ENCODE data around the gene TMEM256. TPM values are rescaled to one million over a fixed set of nuclear protein-coding genes. Genes with fewer than 3 reads are reported as not detected.
A peak's percentile ranks its signal among the peaks of the same experiment; 100 is the strongest.

Gene TMEM256
- total and polyA plus RNA-seq, 2 of the 8 experiments (the other 6 are each of a cell fraction or from before 2014, with no cell fraction given) = 97.0 to 350 TPM

DNA sequence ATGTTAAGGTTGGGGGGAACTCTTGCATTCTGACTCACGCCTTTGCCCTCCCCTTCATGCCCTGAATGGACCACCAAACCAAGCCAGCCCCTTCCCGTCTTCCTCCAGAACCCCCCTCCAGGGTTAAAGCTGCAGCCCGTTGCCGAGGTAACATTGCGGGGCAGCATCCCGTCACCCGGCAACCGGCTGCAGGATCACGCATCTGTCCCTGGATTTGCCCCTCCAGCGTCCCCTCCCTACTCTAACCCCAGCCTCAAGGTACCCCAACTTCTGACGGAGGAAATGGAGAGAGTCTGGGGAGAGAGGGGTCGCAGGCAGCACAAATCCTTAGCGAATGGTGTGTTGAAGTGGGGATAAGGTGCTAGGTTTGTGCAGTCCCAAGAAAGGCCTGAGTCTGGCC is 3.2 kb upstream of the TMEM256 start:
- no peak overlapping the region for H4K5ac ChIP-seq (ENCODE audit: insufficient read length, low read depth, low read length)
- POLR2A ChIA-PET (ENCODE audit: partially characterized antibody) = interaction anchor here (0.6 to 8.2 kb wide), 17 partner anchors 9 to 151 kb away, joined by 3 to 66 read pairs (median 4); partner anchors contain the start of genes ACAP1, FGF11, TMEM102 and TNFSF13
- TF ChIP-seq, protein P1, sequence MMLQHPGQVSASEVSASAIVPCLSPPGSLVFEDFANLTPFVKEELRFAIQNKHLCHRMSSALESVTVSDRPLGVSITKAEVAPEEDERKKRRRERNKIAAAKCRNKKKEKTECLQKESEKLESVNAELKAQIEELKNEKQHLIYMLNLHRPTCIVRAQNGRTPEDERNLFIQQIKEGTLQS (IDR thresholded peaks at IDR 0.05; ENCODE audit: insufficient read depth, low read depth, low read length) = no peak
- TF ChIP-seq BCL11A (IDR thresholded peaks at IDR 0.05; ENCODE audit: low read depth in 2 of 2, low read length in 2 of 2) (no peak), TEAD4 (IDR thresholded peaks at IDR 0.05; ENCODE audit: low read depth, low read length) (no peak), SIRT6 (IDR thresholded peaks at IDR 0.05; ENCODE audit: low read length) (no peak), CHD2 (IDR thresholded peaks at IDR 0.05; ENCODE audit: low read length) (no peak), ASH2L (IDR thresholded peaks at IDR 0.05; ENCODE audit: low read length) (no peak), SIN3A (conservative IDR thresholded peaks at IDR 0.05 in 1 of 2, IDR thresholded peaks at IDR 0.05 in 1 of 2; ENCODE audit: low read depth in 1 of 2, low read length in 2 of 2) (no peak)
- TF ChIP-seq, protein P2, sequence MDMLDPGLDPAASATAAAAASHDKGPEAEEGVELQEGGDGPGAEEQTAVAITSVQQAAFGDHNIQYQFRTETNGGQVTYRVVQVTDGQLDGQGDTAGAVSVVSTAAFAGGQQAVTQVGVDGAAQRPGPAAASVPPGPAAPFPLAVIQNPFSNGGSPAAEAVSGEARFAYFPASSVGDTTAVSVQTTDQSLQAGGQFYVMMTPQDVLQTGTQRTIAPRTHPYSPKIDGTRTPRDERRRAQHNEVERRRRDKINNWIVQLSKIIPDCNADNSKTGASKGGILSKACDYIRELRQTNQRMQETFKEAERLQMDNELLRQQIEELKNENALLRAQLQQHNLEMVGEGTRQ (IDR thresholded peaks at IDR 0.05; ENCODE audit: low read length) = no peak
- TF ChIP-seq, protein P3, sequence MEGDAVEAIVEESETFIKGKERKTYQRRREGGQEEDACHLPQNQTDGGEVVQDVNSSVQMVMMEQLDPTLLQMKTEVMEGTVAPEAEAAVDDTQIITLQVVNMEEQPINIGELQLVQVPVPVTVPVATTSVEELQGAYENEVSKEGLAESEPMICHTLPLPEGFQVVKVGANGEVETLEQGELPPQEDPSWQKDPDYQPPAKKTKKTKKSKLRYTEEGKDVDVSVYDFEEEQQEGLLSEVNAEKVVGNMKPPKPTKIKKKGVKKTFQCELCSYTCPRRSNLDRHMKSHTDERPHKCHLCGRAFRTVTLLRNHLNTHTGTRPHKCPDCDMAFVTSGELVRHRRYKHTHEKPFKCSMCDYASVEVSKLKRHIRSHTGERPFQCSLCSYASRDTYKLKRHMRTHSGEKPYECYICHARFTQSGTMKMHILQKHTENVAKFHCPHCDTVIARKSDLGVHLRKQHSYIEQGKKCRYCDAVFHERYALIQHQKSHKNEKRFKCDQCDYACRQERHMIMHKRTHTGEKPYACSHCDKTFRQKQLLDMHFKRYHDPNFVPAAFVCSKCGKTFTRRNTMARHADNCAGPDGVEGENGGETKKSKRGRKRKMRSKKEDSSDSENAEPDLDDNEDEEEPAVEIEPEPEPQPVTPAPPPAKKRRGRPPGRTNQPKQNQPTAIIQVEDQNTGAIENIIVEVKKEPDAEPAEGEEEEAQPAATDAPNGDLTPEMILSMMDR (IDR thresholded peaks at IDR 0.05; ENCODE audit: control extremely low read depth in 1 of 3, insufficient read depth in 1 of 3, low read depth in 1 of 3, low read length in 3 of 3) = no peak

More for the DNA sequence above, 3.2 kb upstream of the TMEM256 start:
- H3K9me3 ChIP-seq (ENCODE audit: insufficient read depth in 2 of 2, low read depth in 1 of 2, low read length in 1 of 2) = no peaks in the 10 kb centered on the region
- H2BK12ac ChIP-seq (ENCODE audit: low read depth, low read length) = no peak overlapping the region
- H3K4ac ChIP-seq (replicated peaks; ENCODE audit: insufficient read length, low read depth, low read length) = no peak overlapping the region
- CTCF ChIA-PET (ENCODE audit: partially characterized antibody) = interaction anchor here (1.1 to 2.9 kb wide), 7 partner anchors 14 to 154 kb away, joined by 3 to 15 read pairs (median 3); partner anchors contain the start of gene SPEM1
- H4K91ac ChIP-seq (replicated peaks; ENCODE audit: insufficient read length, low read length) = no peak overlapping the region
- no peak overlapping the region for H3K14ac ChIP-seq (ENCODE audit: insufficient read length)
- H3K27me3 ChIP-seq (replicated peaks in 1 of 4; ENCODE audit: control insufficient read depth in 3 of 4, extremely low read depth in 1 of 4, insufficient read depth in 3 of 4, low read length in 3 of 4) = no peaks in the 10 kb centered on the region; a peak in 1 of 7 replicates
- no peak overlapping the region for H4K8ac ChIP-seq (ENCODE audit: extremely low read depth, insufficient read depth, low read length)
- H2BK120ac ChIP-seq (replicated peaks; ENCODE audit: low read depth, low read length) = no peak overlapping the region
- no peak overlapping the region for H2AK5ac ChIP-seq (ENCODE audit: low read depth, low read length)
- no peak overlapping the region for H3K23ac ChIP-seq (ENCODE audit: insufficient read length)
- no peak overlapping the region for H2AFZ ChIP-seq (ENCODE audit: low read length)
- H4K20me1 ChIP-seq (replicated peaks in 1 of 2; ENCODE audit: control insufficient read depth in 1 of 2, insufficient read depth in 2 of 2, low read length in 2 of 2) = peaks cover 0 to 23% of the 10 kb centered on the region in 2 experiments
- no peak overlapping the region for H2BK15ac ChIP-seq (ENCODE audit: low read length)
- H3K79me1 ChIP-seq (ENCODE audit: low read depth, low read length) = peaks cover 4% of the 10 kb centered on the region; the same call in 1 of the 2 replicates
- no peak overlapping the region for H3K27ac ChIP-seq (ENCODE audit: low read depth, low read length)
- H3K9ac ChIP-seq (replicated peaks in 1 of 4; ENCODE audit: extremely low read depth in 1 of 4, low read depth in 3 of 4, low read length in 3 of 4) = no peak overlapping the region
- FAIRE-seq = no peak
- H3K23me2 ChIP-seq (ENCODE audit: low read depth, low read length) = peaks cover 17% of the 10 kb centered on the region; the same call in 1 of the 2 replicates
- H3K4me3 ChIP-seq (ENCODE audit: extremely low read depth in 1 of 4, insufficient read depth in 2 of 4, low read depth in 3 of 4, low read length in 4 of 4) = no peak overlapping the region
- peaks cover 0 to 19% (median 13%) of the 10 kb centered on the region in 4 experiments; a peak in 5 of 7 replicates for H3K4me1 ChIP-seq (replicated peaks in 1 of 4; ENCODE audit: control insufficient read depth in 3 of 4, insufficient read depth in 4 of 4, low read length in 3 of 4)
- no peak overlapping the region for H2BK20ac ChIP-seq (ENCODE audit: low read length)
- peaks cover 2 to 19% (median 17%) of the 10 kb centered on the region in 4 experiments; a peak in 5 of 8 replicates for H3K36me3 ChIP-seq (ENCODE audit: control insufficient read depth in 2 of 4, insufficient read depth in 4 of 4, low read length in 3 of 4)
- H3K4me2 ChIP-seq (ENCODE audit: insufficient read depth in 1 of 2, low read depth in 2 of 2, low read length in 2 of 2) = peak overlapping the region; percentile 1 to 90; a peak in 2 of 4 replicates
- no peak for DNase-seq (ENCODE audit: low read depth in 1 of 2, low spot score in 2 of 2)
- 75% methylated on average over 13 of the region's 13 CpGs; no CpG with 5 or more reads in 1 of the 2 experiments for WGBS, 2 experiments (ENCODE audit: extremely low coverage in 1 of 2, insufficient coverage in 1 of 2, insufficient read length in 1 of 2, insufficient replicate concordance in 2 of 2, low coverage in 1 of 2, low lambda C conversion rate in 2 of 2, missing lambda C conversion rate in 1 of 2)
- H3K56ac ChIP-seq (replicated peaks; ENCODE audit: insufficient read length, low read depth, low read length) = no peak overlapping the region
- no peak overlapping the region for H2BK5ac ChIP-seq (ENCODE audit: low read depth, low read length)
- H3K18ac ChIP-seq (ENCODE audit: extremely low read depth, low read length) = no peak overlapping the region
- H3K79me2 ChIP-seq (ENCODE audit: control insufficient read depth in 1 of 2, insufficient read depth in 2 of 2, low read length in 2 of 2) = peaks cover 0 to 8% of the 10 kb centered on the region in 2 experiments; a peak in 1 of 4 replicates

Measured in H1 (cell line).